Adrenal gland (tissue), 12 donors: ENCODE results near the gene ANKRD16. TPM values are rescaled to one million over a fixed set of nuclear protein-coding genes. Genes with fewer than 3 reads are reported as not detected.
"Not testable (repeated sequence)": the region's sequence is repeated elsewhere in the genome, so short reads cannot be mapped to it uniquely, and the experiment has no call there.

ENCODE experiments used
- DNase-seq, 7 donors: peaks; one replicate each; pipeline ENCODE4 v3.0.0-alpha.2; 2019 to 2020
- H3K27ac ChIP-seq, 5 donors: fragments of 200-600 bp; sonication (generic) in 4 of 5; 1 replicate in 3 of 5; 2 replicates in 2 of 5; pipeline versions ENCODE4 v1.5.1 to v1.8.0; 2016 to 2020; ENCODE audit warnings: mild to moderate bottlenecking in 1 of 5
- H3K27me3 ChIP-seq: fragments of 200-600 bp; 2 replicates; pipeline ENCODE4 v1.8.0; 2021
- H3K36me3 ChIP-seq, 2 donors: fragments of 200-600 bp; replicated peaks in 1 of 2; 1 replicate in 1 of 2; 2 replicates in 1 of 2; pipeline versions ENCODE4 v1.5.1 to v1.8.0; 2018 to 2022
- H3K4me1 ChIP-seq, 2 donors: fragments of 200-600 bp; replicated peaks in 1 of 2; 1 replicate in 1 of 2; 2 replicates in 1 of 2; pipeline versions ENCODE4 v1.5.1 to v1.8.0; 2018 to 2021
- H3K4me3 ChIP-seq, 4 donors: fragments of 200-600 bp; sonication (generic) in 3 of 4; one replicate each; pipeline ENCODE4 v1.5.1; 2016 to 2018
- H3K9me3 ChIP-seq, 3 donors: fragments of 200-600 bp; sonication (generic) in 1 of 3; replicated peaks in 1 of 3; 1 replicate in 2 of 3; 2 replicates in 1 of 3; pipeline versions ENCODE4 v1.5.1 to v1.8.0; 2016 to 2021
- CTCF ChIP-seq, 6 experiments: fragments of 450-650 bp in 4 of 6; fragments of 200-600 bp in 2 of 6; sonication (generic) in 1 of 6; IDR thresholded peaks; 1 replicate in 5 of 6; 2 replicates in 1 of 6; pipeline versions ENCODE4 v1.5.1 to v1.8.0; 2016 to 2021; ENCODE audit warnings: antibody characterized with exemption in 6 of 6, mild to moderate bottlenecking in 2 of 6, moderate library complexity in 1 of 6
- POLR2A ChIP-seq, 2 donors: fragments of 450-650 bp; IDR thresholded peaks; one replicate each; pipeline ENCODE4 v1.6.1; 2017; ENCODE audit warnings: antibody characterized with exemption in 2 of 2, mild to moderate bottlenecking in 2 of 2, moderate library complexity in 1 of 2
- WGBS, 4 donors: extraction: QIAGEN DNeasy Blood & Tissue Kit in 2 of 4; methylation state at CpG; one replicate each; pipeline versions ENCODE4 v1.1.5 to v1.1.7; 2013 to 2017; 5-methylcytosine and 5-hydroxymethylcytosine counted together
- intact Hi-C, 2 donors: fragments of 100-400 bp; cut with DNase I; formaldehyde crosslinking; loops; one replicate each; pipeline versions ENCODE4 v1.14.1 to v1.15.0; 2022 to 2023
- polyA plus RNA-seq, 3 donors: library from polyadenylated mRNA; stranded (reverse); fragments of 200-250 nt in 2 of 3; fragments of 350-450 nt in 1 of 3; fragmentation: Illumina TruSeq in 1 of 3; extraction: RNeasy Lipid Tissue Mini Kit (QIAGEN cat#74804) in 1 of 3; gene quantifications; one replicate each; pipeline ENCODE4 v1.2.3, GENCODE V29; 2013 to 2014
- total RNA-seq, 9 donors: library from RNA; depleted of rRNA in 4 of 9; stranded (reverse); fragments of >200 nt in 4 of 9; fragments of 120-200 nt in 1 of 9; fragmentation: NEBNext Ultra II Directional in 1 of 9; extraction: Animal tissue kit (Norgen Biotek cat#: 25700) in 1 of 9; gene quantifications; one replicate each; pipeline versions ENCODE4 v1.1.0 to v1.2.4, GENCODE V29; 2013 to 2023
- donor health status: healthy with polysubstance abuse.
- donor health status: Bipolar disorder and iron deficiency.
- donor health status: DM: yes; HTN: yes; CAD: no.
- donor health status: DM: no; HTN: no; CAD: no.
- donor health status: DM: no; HTN: no; CAD: no.
- donor health status: DM: yes; HTN: yes; CAD: no.

The ANKRD16 gene
- total and polyA plus RNA-seq, 12 donors = 4.0 to 12.4 (median 6.8) TPM

GRCh38 chr10:5873515-5873995 is 16.1 kb downstream of the ANKRD16 start:
- no peak for TF ChIP-seq POLR2A (IDR thresholded peaks at IDR 0.05)
- peak; percentile 75 to 86 (median 80) for TF ChIP-seq CTCF (IDR thresholded peaks at IDR 0.05)
- WGBS, 4 donors = 41 to 45% (median 42%) methylated on average over 9 of the region's 9 CpGs
- Histone ChIP-seq H3K4me3 (no peak overlapping the region), H3K27ac (no peak overlapping the region), H3K9me3 (no peaks in the 10 kb centered on the region), H3K4me1 (peaks cover 4 to 7% of the 10 kb centered on the region in 2 donors), H3K27me3 (no peaks in the 10 kb centered on the region), H3K36me3 (peaks cover 0 to 22% of the 10 kb centered on the region in 2 donors)
- intact Hi-C loops = loop anchor here (10.0 kb wide), 4 partner anchors 49 to 429 kb away; partner anchors contain the start of gene TASOR2 (in 1 of the 2)
- peak; percentile 60 to 91 (median 73) for DNase-seq

- H3K9me3 ChIP-seq = no peaks in the 10 kb centered on the region
- H3K27ac ChIP-seq = no peak overlapping the region
- peak in 1 of 7 donors; percentile 5 for DNase-seq
- WGBS, 4 donors = 74 to 92% (median 82%) methylated on average over 5 of the region's 5 CpGs
- no peaks in the 10 kb centered on the region for H3K27me3 ChIP-seq
- H3K36me3 ChIP-seq = peaks cover 0 to 8% of the 10 kb centered on the region in 2 donors
- intact Hi-C loops = loop anchor here (10.0 kb wide), 4 partner anchors 47 to 427 kb away; partner anchors contain the start of gene TASOR2 (in 1 of the 2)
- no peak overlapping the region for H3K4me3 ChIP-seq
- H3K4me1 ChIP-seq = peaks cover 4 to 7% of the 10 kb centered on the region in 2 donors
- TF ChIP-seq CTCF (IDR thresholded peaks at IDR 0.05) = no peak
- TF ChIP-seq POLR2A (IDR thresholded peaks at IDR 0.05) = no peak
Measured at GRCh38 chr10:5871596-5871995, 18.1 kb downstream of the ANKRD16 start.

GRCh38 chr10:5869156-5869555 is 20.5 kb downstream of the ANKRD16 start:
- Histone ChIP-seq H3K27me3 (no peaks in the 10 kb centered on the region), H3K27ac (no peak overlapping the region), H3K36me3 (no peaks in the 10 kb centered on the region), H3K4me1 (peaks cover 4 to 7% of the 10 kb centered on the region in 2 donors), H3K9me3 (no peaks in the 10 kb centered on the region), H3K4me3 (no peak overlapping the region)
- peak in 1 of 7 donors; percentile 5 for DNase-seq
- TF ChIP-seq CTCF (IDR thresholded peaks at IDR 0.05) = no peak
- no peak for TF ChIP-seq POLR2A (IDR thresholded peaks at IDR 0.05)
- intact Hi-C loops = loop anchor here in 1 of 2 donors (10.0 kb wide), 1 partner anchor 54 kb away; the partner anchor contains the start of gene GDI2
- 90 to 95% (median 94%) methylated on average over 3 of the region's 3 CpGs for whole genome bisulfite sequencing, 4 donors

- H3K4me1 ChIP-seq, H3K4me3 ChIP-seq, H3K27me3 ChIP-seq, H3K36me3 ChIP-seq, H3K9me3 ChIP-seq, H3K27ac ChIP-seq: not testable (repeated sequence)
- peak in 1 of 7 donors; percentile 5 for DNase-seq
- intact Hi-C loops = loop anchor here in 1 of 2 donors (10.0 kb wide), 1 partner anchor 54 kb away; the partner anchor contains the start of gene GDI2
- 90 to 97% (median 95%) methylated on average over 8 of the region's 8 CpGs for WGBS, 4 donors
Measured at GRCh38 chr10:5868383-5868782, 21.3 kb downstream of the ANKRD16 start.

GRCh38 chr10:5867091-5867615 is 22.5 kb downstream of the ANKRD16 start:
- 61 to 69% (median 61%) methylated on average over 4 of the region's 4 CpGs for WGBS, 4 donors
- H3K4me3 ChIP-seq, H3K9me3 ChIP-seq, H3K36me3 ChIP-seq, DNase-seq, H3K4me1 ChIP-seq, H3K27me3 ChIP-seq, H3K27ac ChIP-seq: not testable (repeated sequence)
- intact Hi-C loops = loop anchor here in 1 of 2 donors (10.0 kb wide), 1 partner anchor 52 kb away; the partner anchor contains the start of gene GDI2

GRCh38 chr10:5866451-5867081 is 23.1 kb downstream of the ANKRD16 start:
- intact Hi-C loops = loop anchor here in 1 of 2 donors (10.0 kb wide), 1 partner anchor 52 kb away; the partner anchor contains the start of gene GDI2
- WGBS, 4 donors = 64 to 82% (median 72%) methylated on average over 5 of the region's 5 CpGs

GRCh38 chr10:5862981-5863685 is 26.6 kb downstream of the ANKRD16 start:
- H3K4me1 ChIP-seq, H3K9me3 ChIP-seq, H3K27me3 ChIP-seq, H3K4me3 ChIP-seq, H3K36me3 ChIP-seq, H3K27ac ChIP-seq: not testable (repeated sequence)
- WGBS, 4 donors = 96 to 99% (median 97%) methylated on average over 9 of the region's 9 CpGs
- intact Hi-C loops = loop anchor here in 1 of 2 donors (10.0 kb wide), 1 partner anchor 48 kb away; the partner anchor contains the start of gene GDI2
- DNase-seq = peak in 1 of 7 donors; percentile 10

More at GRCh38 chr10:5866451-5867081, 23.1 kb downstream of the ANKRD16 start:
- H3K4me3 ChIP-seq, H3K27ac ChIP-seq, H3K9me3 ChIP-seq, H3K27me3 ChIP-seq, H3K36me3 ChIP-seq: not testable (repeated sequence)
- DNase-seq = peak in 1 of 7 donors; percentile 4
- peaks cover 7 to 14% of the 10 kb centered on the region in 2 donors for H3K4me1 ChIP-seq
